ENCODE measurements around the gene MAP3K15. TPM values are rescaled to one million over a fixed set of nuclear protein-coding genes. Genes with fewer than 3 reads are reported as not detected.

MAP3K15 gene
- total RNA-seq: under 1 TPM in 1 of 2 donors, not detected in 1; 0.15 TPM
- long read RNA-seq, partial matches to known transcripts: 0 of 2 reads
- long read RNA-seq, other reads (novel, unspliced or antisense): 2 of 2 reads

DNA sequence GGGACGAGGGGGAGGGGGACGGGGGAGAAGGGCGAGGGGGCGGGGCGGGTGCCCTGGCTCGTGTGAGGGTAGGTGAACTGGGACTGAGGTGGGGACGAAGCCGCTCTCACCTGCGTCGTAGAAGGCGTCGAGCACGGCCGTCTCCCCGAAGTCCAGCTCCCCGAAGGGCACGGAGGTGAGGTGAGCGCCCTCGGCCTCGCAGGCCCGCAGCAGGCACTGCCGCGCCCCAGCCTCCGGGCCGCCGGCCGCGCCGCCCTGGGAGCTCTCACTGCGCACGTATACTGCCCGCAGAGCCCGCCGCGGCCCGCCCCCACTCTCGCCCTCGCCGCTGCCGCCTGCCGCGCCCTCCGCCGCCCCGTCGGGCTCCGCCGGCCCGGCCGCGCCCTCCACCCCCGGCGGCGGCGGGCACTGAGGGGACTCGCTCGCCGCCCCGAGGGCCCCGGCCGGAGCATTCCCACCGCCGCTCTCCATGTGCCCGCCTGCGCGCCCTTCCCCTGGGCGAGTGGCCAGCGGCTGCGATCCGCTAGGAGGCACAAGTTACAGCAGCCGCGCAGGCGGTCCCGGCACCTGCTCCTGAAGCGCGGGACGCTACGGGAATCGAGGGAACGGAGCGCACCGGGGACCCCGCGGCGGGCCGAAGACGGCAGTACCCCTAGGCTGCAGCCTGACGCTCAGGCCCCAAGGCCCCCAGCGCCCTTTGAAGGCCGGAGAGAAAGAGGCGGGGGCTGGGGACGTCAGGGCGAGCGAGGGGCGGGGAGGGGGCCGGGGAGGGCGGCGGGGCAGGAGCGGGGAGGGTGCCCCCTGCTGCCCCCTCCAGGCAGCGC, at the start of gene MAP3K15:
TSS of gene MAP3K15 (minus strand) at position 718 of the 824 bp plus-strand sequence. CDS start at position 471, 247 bp downstream.
- peak; percentile 31 for DNase-seq
- intact Hi-C loops (cut with DNase I): no loop called here
- ATAC-seq: peak in 1 of 2 donors; percentile 50

DNA sequence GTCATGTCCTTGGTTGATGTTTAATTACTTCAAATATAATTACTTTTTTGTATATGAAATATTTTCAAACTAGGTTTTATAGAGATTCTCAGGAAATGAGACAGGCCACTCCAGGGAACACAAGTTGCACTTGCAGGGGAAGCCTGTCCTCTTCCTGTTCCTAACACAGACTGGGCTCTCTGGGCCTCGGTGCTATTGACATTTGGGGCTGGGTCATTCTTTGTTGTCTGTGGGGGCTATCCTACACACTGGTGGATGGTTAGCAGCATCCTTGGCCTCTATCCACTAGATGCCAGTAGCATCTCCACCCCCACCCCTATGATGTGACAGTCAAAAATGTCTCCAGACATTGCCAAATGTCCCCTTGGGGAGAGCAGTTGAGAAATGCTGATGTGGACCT, 49.3 kb upstream of the MAP3K15 start:
- intact Hi-C loops (cut with DNase I): no loop called here
- no peak for DNase-seq
- no peak for ATAC-seq

DNA sequence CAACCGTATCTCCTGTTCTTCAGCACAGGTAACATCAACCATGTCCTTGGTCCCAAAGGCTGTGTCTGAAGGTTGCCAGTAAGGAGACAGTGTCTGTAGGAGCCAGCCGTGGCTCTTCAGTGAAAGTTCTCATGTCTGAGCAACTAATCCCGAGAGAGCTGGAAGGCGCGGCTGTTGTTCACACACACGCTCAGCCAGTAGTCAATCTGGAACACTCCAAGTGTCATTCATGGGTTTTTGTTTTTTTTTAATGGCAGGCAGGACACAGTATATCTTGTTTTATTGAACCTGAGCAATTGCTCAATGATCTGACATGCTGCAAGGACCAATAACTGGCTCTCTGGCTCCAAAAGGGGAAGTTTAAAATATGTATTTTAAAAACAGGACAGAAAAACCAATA, 48.4 kb upstream of the MAP3K15 start:
- intact Hi-C loops (cut with DNase I): no loop called here
- no peak for DNase-seq
- ATAC-seq: no peak

- intact Hi-C loops (cut with DNase I): no loop called here
- no peak for ATAC-seq
- no peak for DNase-seq
These were observed 48.0 kb upstream of the MAP3K15 start for GRCh38 chrX:19563327-19563726.

- ATAC-seq (no peak), DNase-seq (no peak)
- intact Hi-C loops (cut with DNase I): no loop called here
These were observed 45.3 kb upstream of the MAP3K15 start for GRCh38 chrX:19560611-19561010.

GRCh38 chrX:19557822-19558221, 42.5 kb upstream of the MAP3K15 start:
- DNase-seq (no peak), ATAC-seq (no peak)
- intact Hi-C loops (cut with DNase I): no loop called here

GRCh38 chrX:19556202-19556601, 40.9 kb upstream of the MAP3K15 start:
- ATAC-seq: no peak
- no peak for DNase-seq
- intact Hi-C loops (cut with DNase I): no loop called here

DNA sequence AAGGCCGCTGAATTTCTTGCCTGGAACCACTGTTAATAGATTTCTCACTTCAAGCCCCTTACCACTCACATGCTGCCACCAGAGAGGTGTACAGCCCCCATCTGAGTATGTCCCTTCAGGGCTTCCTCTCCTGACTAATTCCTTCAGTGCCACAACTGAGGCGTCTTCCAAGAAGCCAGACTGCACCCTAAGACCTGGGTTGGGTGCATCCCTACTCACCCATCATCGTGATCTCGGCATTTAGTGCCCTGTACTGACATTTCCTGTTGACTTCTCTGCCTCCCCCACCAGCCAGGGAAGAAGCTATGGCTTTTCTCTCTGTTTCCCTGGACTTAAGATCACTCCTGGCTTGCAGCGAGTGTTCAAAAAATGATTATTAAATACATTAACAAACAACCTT, 40.4 kb upstream of the MAP3K15 start:
- ATAC-seq (no peak), DNase-seq (no peak)
- intact Hi-C loops (cut with DNase I): no loop called here

GRCh38 chrX:19555236-19555635, 39.9 kb upstream of the MAP3K15 start:
- DNase-seq (no peak), ATAC-seq (no peak)
- intact Hi-C loops (cut with DNase I): no loop called here

DNA sequence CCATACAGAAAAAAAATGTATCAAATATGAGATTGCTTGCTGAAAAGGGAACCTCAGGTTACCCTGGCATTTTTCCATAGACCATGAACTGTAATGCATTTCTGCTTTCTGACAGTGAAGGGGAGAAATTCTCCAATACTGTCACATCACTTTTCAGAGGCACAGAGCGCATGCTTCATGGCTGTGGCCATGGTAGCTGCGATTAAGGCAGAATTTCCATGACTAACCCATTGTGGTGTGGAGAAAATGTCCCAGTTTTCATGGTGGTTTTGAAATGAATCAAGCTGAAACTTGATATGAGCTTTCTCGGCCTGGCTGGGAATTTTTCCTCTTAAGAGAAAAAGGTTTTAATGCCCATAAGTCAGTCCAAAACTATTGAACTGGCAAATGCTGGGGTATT, 39.5 kb upstream of the MAP3K15 start:
- no peak for DNase-seq
- intact Hi-C loops (cut with DNase I): no loop called here
- ATAC-seq: no peak

- intact Hi-C loops (cut with DNase I): no loop called here
- DNase-seq: no peak
- ATAC-seq: no peak
These were observed 37.5 kb upstream of the MAP3K15 start for GRCh38 chrX:19552793-19553192.

GRCh38 chrX:19549838-19550237, 34.5 kb upstream of the MAP3K15 start:
- no peak for DNase-seq
- ATAC-seq: no peak
- intact Hi-C loops (cut with DNase I): loop anchor here in 1 of 2 donors (5.0 kb wide), 1 partner anchor 337 kb away; the partner anchor contains the start of gene SH3KBP1

DNA sequence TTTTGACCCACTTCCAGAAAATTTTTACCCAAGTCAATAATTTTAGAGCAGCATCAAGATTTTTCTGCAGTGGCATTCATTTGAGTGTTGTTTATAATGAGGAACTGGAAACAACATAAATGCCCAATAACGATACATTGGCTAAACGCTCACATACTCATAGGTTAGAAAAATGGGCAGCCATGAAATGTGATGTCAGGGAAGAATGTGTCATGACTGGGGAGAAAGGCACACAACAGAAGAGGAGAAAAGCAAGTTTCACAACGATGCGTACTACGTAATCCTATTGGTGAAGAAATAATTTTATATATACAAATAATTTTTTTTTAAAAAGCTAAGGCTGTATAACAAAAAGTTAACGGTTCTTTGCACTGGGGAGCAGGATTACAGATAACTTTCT, 33.6 kb upstream of the MAP3K15 start:
- intact Hi-C loops (cut with DNase I): loop anchor here in 1 of 2 donors (5.0 kb wide), 1 partner anchor 338 kb away; the partner anchor contains the start of gene SH3KBP1
- ATAC-seq (no peak), DNase-seq (no peak)

- DNase-seq (no peak), ATAC-seq (no peak)
- intact Hi-C loops (cut with DNase I): loop anchor here in 1 of 2 donors (5.0 kb wide), 1 partner anchor 339 kb away; the partner anchor contains the start of gene SH3KBP1
These were observed 33.0 kb upstream of the MAP3K15 start for GRCh38 chrX:19548279-19548678.

- DNase-seq (no peak), ATAC-seq (peak; percentile 20 to 78)
- intact Hi-C loops (cut with DNase I): loop anchor here in 1 of 2 donors (5.0 kb wide), 1 partner anchor 342 kb away; the partner anchor contains the start of gene SH3KBP1
These were observed 30.3 kb upstream of the MAP3K15 start for GRCh38 chrX:19545651-19546050.

DNA sequence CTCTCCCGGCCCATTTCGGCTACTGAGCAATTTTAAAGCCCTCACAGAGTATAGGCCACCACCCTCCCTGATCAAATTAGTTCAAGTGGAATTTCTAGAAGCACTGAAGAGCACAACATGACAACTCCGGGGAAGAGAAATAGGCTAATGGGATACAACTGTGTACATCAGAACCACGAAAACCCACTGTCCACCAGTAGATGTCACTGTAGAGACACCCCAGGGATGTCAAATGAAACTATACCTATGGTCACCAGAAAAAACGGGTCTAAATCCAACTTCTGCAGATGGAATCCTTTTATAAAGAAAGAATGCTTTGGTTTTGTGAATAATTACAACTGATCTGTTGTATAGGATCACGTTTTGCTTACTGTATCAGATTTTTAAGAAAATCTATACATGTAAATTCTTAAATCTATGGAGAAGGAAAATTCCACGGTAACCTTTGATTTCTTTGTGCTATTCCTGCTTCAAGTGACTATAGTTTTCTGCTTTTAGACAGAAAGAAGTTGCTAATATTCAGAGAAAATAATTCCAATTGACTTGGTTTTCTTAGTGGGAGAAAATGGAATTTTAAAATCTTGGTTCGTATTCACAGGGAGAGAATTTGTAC, 29.5 kb upstream of the MAP3K15 start:
- ATAC-seq: peak; percentile 79 to 83
- intact Hi-C loops (cut with DNase I): loop anchor here in 1 of 2 donors (5.0 kb wide), 1 partner anchor 343 kb away; the partner anchor contains the start of gene SH3KBP1
- DNase-seq: no peak

- intact Hi-C loops (cut with DNase I): no loop called here
- ATAC-seq (peak; percentile 68 to 70), DNase-seq (no peak)
These were observed 28.7 kb upstream of the MAP3K15 start for GRCh38 chrX:19543951-19544381.

- ATAC-seq (no peak), DNase-seq (no peak)
- intact Hi-C loops (cut with DNase I): no loop called here
These were observed 27.9 kb upstream of the MAP3K15 start for GRCh38 chrX:19543020-19543715.

DNA sequence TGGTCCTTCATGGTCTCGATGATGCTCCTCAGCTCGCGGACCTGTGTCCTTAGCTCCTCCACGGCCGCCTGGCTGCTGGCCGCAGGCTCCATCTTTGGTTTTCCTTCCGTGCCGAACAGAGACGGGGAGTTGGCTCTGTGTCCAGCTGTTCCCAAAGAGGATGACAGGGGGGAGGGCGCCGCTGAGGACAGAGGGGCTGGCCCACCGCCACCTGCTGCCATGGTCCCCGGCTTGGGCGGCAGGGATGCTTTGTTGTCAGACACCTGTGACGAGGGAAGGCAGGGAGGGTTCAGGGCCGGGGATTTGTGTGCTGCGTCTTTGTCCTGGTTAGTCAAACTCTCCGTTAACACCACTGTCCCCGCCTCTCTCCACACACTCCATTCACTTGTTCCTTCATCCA, 26.6 kb upstream of the MAP3K15 start:
- DNase-seq (no peak), ATAC-seq (no peak)
- intact Hi-C loops (cut with DNase I): no loop called here

DNA sequence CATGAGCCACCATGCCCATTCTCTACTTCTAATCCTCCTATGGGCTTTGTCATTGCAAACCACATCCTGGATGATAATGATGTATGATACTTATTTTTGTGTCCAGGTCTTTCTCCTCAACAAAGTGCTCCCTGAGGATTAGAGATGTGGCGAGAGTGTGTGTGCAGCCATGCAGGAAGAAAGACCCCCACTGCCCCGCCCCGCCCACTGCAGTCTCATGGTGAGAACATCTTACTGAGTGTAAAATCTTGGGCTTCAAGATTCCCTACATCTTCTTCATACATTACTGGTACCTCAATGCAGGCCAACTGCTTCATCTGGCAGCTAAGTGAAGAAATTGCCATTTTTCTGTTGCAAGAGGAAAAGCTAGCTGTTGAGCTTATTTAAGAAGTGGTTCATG, 25.9 kb upstream of the MAP3K15 start:
- ATAC-seq: no peak
- no peak for DNase-seq
- intact Hi-C loops (cut with DNase I): no loop called here

Measured in left cardiac atrium (tissue), 4 donors.